ENCODE data around the gene DEDD2.

DNA sequence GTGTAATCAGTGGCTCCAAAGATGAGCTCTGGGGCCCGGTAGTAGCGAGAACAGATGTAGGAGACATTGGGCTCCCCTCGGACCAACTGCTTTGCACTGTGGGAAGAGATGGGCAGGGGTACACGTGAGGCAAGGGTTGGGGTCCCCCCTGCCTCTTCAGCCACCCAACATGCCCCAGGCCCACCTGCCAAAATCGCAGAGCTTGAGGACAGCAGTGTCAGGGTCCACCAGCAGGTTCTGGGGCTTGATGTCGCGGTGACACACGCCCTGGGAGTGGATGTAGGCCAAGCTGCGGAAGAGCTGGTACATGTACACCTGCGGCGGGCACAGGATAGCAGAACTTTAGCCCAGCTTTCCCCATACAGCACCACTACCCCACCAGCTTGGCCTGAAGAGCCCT lies 16.9 kb upstream of the DEDD2 start:
- no peak for TF ChIP-seq EP300 (IDR thresholded peaks at IDR 0.05; ENCODE audit: borderline replicate concordance in 1 of 2, low read depth in 1 of 2, low read length in 1 of 2)
- TF ChIP-seq CTCF (IDR thresholded peaks at IDR 0.05), result no peak
